Skeletal muscle satellite cell (primary cell): ENCODE measurements around the gene NEDD1.

Experiments
- H3K27me3 ChIP-seq: 2 replicates; pipeline ENCODE4 v1.7.0; 2013; ENCODE audit warnings: low read length; ENCODE audit not compliant: control insufficient read depth, insufficient read depth
- H3K36me3 ChIP-seq: 2 replicates; pipeline ENCODE4 v1.7.0; 2013; ENCODE audit warnings: mild to moderate bottlenecking, control low read depth, low read length; ENCODE audit not compliant: insufficient read depth
- H3K4me1 ChIP-seq: 2 replicates; pipeline ENCODE4 v1.7.0; 2013; ENCODE audit warnings: low read length; ENCODE audit not compliant: control insufficient read depth, insufficient read depth
- H3K4me2 ChIP-seq: 2 replicates; pipeline ENCODE4 v1.7.0; 2013; ENCODE audit warnings: mild to moderate bottlenecking, low read length
- H3K4me3 ChIP-seq: 2 replicates; pipeline ENCODE4 v1.7.0; 2013; ENCODE audit warnings: low read length
- H3K9ac ChIP-seq: 2 replicates; pipeline ENCODE4 v1.7.0; 2013; ENCODE audit warnings: mild to moderate bottlenecking, low read depth, low read length, moderate library complexity
- H3K9me3 ChIP-seq: replicated peaks from 2 replicates; pipeline ENCODE4 v1.7.0; 2013; ENCODE audit warnings: mild to moderate bottlenecking, control low read depth, low read length

Gene NEDD1

GRCh38 chr12:96906498-96906848, 584 bp upstream of the NEDD1 start:
- peak overlapping the region; percentile 89 for H3K4me2 ChIP-seq
- H3K9ac ChIP-seq: peak overlapping the region; percentile 86
- H3K9me3 ChIP-seq: no peaks in the 10 kb centered on the region

GRCh38 chr12:96907671-96908422, 790 bp downstream of the NEDD1 start:
- peak overlapping the region; percentile 86 for H3K9ac ChIP-seq
- no peaks in the 10 kb centered on the region for H3K36me3 ChIP-seq
- peak overlapping the region; percentile 89 for H3K4me2 ChIP-seq
- no peaks in the 10 kb centered on the region for H3K27me3 ChIP-seq
- H3K4me1 ChIP-seq: peaks cover 12% of the 10 kb centered on the region
- H3K9me3 ChIP-seq: no peaks in the 10 kb centered on the region
- H3K4me3 ChIP-seq: peak overlapping the region; percentile 86

More at GRCh38 chr12:96906498-96906848, 584 bp upstream of the NEDD1 start:
- peak overlapping the region; percentile 86 for H3K4me3 ChIP-seq
- H3K27me3 ChIP-seq: no peaks in the 10 kb centered on the region
- peaks cover 12% of the 10 kb centered on the region for H3K4me1 ChIP-seq
- H3K36me3 ChIP-seq: no peaks in the 10 kb centered on the region

- Histone ChIP-seq H3K9me3 (no peaks in the 10 kb centered on the region), H3K36me3 (no peaks in the 10 kb centered on the region), H3K4me2 (peak overlapping the region; percentile 89), H3K4me1 (peaks cover 12% of the 10 kb centered on the region), H3K27me3 (no peaks in the 10 kb centered on the region), H3K9ac (peak overlapping the region; percentile 86), H3K4me3 (peak overlapping the region; percentile 86)
These were observed 1.3 kb downstream of the NEDD1 start for GRCh38 chr12:96908423-96908675.

- H3K4me2 ChIP-seq: no peak overlapping the region
- no peak overlapping the region for H3K4me3 ChIP-seq
- peaks cover 2% of the 10 kb centered on the region for H3K36me3 ChIP-seq
- H3K9me3 ChIP-seq: no peaks in the 10 kb centered on the region
- peaks cover 12% of the 10 kb centered on the region for H3K4me1 ChIP-seq
- no peak overlapping the region for H3K9ac ChIP-seq
- H3K27me3 ChIP-seq: no peaks in the 10 kb centered on the region
These were observed 5.2 kb downstream of the NEDD1 start for GRCh38 chr12:96912261-96912660.

GRCh38 chr12:96912943-96913342, 5.9 kb downstream of the NEDD1 start:
- Histone ChIP-seq H3K4me1 (peaks cover 12% of the 10 kb centered on the region), H3K9ac (no peak overlapping the region), H3K36me3 (peaks cover 2% of the 10 kb centered on the region), H3K27me3 (no peaks in the 10 kb centered on the region), H3K4me2 (no peak overlapping the region), H3K4me3 (no peak overlapping the region), H3K9me3 (no peaks in the 10 kb centered on the region)

- Histone ChIP-seq H3K4me3 (no peak overlapping the region), H3K4me1 (no peaks in the 10 kb centered on the region), H3K36me3 (no peaks in the 10 kb centered on the region)
These were observed 12.6 kb downstream of the NEDD1 start for GRCh38 chr12:96919510-96920210.

GRCh38 chr12:96948782-96949181, 41.7 kb downstream of the NEDD1 start:
- no peak overlapping the region for H3K4me2 ChIP-seq
- peaks cover 11% of the 10 kb centered on the region for H3K36me3 ChIP-seq
- H3K27me3 ChIP-seq: no peaks in the 10 kb centered on the region
- H3K4me1 ChIP-seq: no peaks in the 10 kb centered on the region
- no peak overlapping the region for H3K4me3 ChIP-seq
- no peak overlapping the region for H3K9ac ChIP-seq
- H3K9me3 ChIP-seq: no peaks in the 10 kb centered on the region

More at GRCh38 chr12:96919510-96920210, 12.6 kb downstream of the NEDD1 start:
- Histone ChIP-seq H3K4me2 (no peak overlapping the region), H3K27me3 (no peaks in the 10 kb centered on the region), H3K9me3 (no peaks in the 10 kb centered on the region), H3K9ac (no peak overlapping the region)

- H3K9me3 ChIP-seq: no peaks in the 10 kb centered on the region
These were observed 72.5 kb downstream of the NEDD1 start for GRCh38 chr12:96979532-96979931.

GRCh38 chr12:96980991-96981414, 73.9 kb downstream of the NEDD1 start:
- H3K9ac ChIP-seq: peak overlapping the region; percentile 1
- H3K4me2 ChIP-seq: peak overlapping the region; percentile 42

More at GRCh38 chr12:96979532-96979931, 72.5 kb downstream of the NEDD1 start:
- no peaks in the 10 kb centered on the region for H3K36me3 ChIP-seq
- no peak overlapping the region for H3K9ac ChIP-seq
- H3K4me1 ChIP-seq: peaks cover 13% of the 10 kb centered on the region
- no peaks in the 10 kb centered on the region for H3K27me3 ChIP-seq
- H3K4me2 ChIP-seq: no peak overlapping the region
- H3K4me3 ChIP-seq: no peak overlapping the region

GRCh38 chr12:96981911-96982310, 74.9 kb downstream of the NEDD1 start:
- Histone ChIP-seq H3K4me2 (no peak overlapping the region), H3K9me3 (no peaks in the 10 kb centered on the region), H3K4me1 (peaks cover 17% of the 10 kb centered on the region), H3K27me3 (peaks cover 8% of the 10 kb centered on the region), H3K36me3 (no peaks in the 10 kb centered on the region), H3K4me3 (no peak overlapping the region), H3K9ac (no peak overlapping the region)

More at GRCh38 chr12:96980991-96981414, 73.9 kb downstream of the NEDD1 start:
- peaks cover 17% of the 10 kb centered on the region for H3K4me1 ChIP-seq
- H3K27me3 ChIP-seq: peaks cover 4% of the 10 kb centered on the region
- peak overlapping the region; percentile 17 for H3K4me3 ChIP-seq
- no peaks in the 10 kb centered on the region for H3K36me3 ChIP-seq
- no peaks in the 10 kb centered on the region for H3K9me3 ChIP-seq

- peaks cover 17% of the 10 kb centered on the region for H3K4me1 ChIP-seq
- no peaks in the 10 kb centered on the region for H3K36me3 ChIP-seq
- H3K4me3 ChIP-seq: no peak overlapping the region
- no peak overlapping the region for H3K4me2 ChIP-seq
- no peak overlapping the region for H3K9ac ChIP-seq
- no peaks in the 10 kb centered on the region for H3K9me3 ChIP-seq
- H3K27me3 ChIP-seq: peaks cover 8% of the 10 kb centered on the region
These were observed 75.6 kb downstream of the NEDD1 start for GRCh38 chr12:96982671-96983070.
